Nucleus accumbens (tissue), 56 donors: ENCODE results near the gene SRP68.
A peak's percentile ranks its signal among the peaks of the same experiment; 100 is the strongest.

Experiments used
- DNase-seq, 56 donors: peaks; one replicate each; lab custom pipeline; 2025; lab: John Stamatoyannopoulos, UW

The SRP68 gene

DNA sequence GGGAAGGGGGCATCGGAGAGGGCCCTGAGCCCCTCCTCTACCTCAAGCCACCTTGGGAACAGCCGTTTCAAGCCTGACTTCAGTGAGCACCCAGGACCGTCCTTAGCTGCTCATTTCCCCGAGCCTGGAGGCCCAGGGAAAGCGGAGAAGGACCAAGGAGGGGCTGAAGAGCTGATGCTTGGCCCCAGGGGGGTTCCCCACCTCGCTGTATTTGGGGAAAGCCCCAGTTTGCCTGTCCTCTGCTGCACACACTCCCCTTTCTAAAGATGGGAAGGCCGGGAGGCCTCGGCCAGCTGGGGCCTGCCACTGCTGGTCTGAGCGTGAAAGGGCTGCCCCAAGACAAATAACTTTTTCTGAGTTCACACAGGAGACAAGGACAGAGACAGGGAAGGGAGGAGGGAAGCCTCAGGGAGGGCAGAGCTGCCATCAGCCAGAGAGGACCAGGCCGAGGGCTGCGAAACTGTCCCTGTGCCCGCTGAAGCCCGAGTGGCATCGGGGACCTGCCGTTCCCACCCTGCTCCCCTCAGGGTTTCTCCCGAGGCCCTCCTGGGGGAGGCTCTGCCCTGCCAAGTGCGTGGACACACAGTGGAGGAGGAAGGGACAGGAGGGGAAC, 18.3 kb upstream of the SRP68 start:
- DNase-seq = no peak

DNA sequence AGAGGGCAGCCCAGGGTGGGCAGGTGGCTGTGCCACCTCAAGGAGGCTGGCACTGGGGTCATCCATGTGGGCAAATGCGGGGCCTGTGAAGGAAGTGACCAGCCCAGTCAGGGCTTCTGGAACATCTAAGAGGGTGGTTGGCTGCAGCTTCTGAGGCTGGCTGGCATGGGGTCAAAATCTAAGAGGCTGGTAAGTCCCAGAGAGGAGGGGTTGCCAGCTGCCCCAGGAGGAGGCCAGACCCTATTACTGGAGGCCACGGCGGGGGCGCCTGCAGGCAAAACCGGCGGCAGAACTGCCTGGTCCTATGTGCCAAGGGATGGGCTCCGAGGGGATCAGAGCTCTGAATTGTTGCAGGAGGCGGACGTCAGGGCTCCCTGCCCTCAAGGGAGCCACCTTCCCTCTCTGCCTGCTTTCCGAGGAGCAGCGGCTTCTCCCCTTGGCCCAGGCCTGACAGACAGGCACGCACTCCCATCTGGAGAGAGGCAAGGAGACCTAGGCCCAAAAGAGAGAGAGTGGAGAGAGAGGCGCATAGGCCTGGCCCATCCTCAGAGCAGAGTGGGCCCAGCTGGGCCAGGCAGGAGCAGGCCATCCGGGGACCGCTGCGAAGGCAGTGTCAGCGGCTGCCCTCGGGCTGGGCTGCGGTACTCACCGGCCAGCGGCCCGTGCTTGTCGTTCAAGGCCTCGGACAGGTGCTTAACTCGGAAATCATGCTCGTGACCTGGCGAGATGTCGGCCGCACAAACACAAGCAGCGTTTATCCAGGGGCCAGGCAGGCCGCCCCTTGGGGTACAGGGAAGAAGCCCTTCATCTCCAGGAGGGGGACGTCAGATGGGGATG, 17.6 kb upstream of the SRP68 start:
- DNase-seq = no peak

DNA sequence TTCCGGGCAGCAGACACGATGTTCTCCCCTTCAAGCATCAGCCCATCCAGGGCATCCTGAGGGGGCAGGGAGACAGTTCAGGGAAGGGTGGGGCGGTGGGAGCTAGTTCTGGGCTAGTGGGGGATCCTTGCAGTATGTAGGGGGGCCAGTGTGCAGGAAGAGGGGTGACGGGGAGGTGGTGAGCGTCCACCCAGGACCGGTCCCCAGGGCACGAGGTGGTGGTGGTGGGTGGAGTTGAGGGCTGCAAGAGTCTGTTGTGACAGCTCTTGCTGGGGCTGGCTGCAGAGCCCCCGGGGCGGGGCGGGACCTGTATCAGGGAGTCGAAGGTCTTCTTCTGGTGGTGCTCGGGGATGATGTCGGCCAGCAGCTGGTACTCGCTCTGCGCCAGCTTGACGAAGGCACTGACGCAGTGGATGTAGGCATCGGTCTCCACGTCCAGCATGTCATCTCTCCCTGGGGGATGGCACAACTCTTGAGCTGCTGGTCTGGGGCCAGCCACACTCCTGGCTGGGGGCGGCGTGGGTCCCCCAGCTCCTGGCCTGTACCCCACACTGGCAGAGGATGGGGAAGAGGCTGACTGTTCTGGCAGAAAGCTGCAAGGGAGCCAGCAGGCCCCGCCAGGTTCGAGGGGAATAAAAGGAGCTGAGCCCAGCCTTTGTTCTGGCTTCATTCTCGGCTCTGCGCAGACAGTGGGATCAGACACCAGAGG, 16.7 kb upstream of the SRP68 start:
- DNase-seq = no peak

DNA sequence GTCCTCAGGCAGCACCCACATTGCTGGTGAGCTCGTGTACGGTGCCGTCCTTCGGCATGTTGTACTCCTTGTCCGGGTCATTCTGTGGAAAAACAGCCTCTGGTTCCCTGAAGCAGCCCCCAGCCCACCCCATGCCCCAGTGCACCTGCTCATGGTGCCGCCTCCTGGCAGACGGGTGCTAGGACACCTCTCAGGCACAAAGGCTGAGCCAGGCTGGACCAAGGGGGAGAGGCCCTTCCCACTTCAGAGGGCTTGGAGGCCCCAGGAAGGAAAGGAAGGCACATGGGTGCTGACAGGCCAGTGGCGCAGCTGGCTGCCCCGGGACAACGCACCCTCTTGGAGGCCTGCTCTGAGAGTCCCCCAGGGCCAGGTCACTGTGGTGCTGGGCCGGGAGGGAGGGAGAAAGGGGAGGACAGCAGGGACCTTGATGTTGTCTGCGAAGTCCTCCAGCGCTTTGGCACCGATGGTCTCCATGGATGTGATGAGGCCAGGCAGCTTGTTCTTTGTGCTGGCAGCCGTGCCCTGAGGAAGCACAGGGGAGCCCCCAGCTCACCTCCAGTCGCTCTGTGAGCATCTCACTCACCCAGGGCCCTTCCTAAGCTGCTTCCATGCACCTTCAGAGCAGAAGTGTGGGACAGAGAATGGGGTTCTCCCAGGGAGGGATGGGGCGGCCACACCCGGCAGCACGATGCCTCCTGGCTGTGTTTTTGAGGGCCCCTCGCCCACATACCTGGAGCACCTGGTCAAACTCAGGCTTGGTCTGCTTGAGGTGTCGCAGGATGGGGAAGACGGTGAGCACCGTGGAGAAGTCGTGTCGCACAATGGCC, 15.9 kb upstream of the SRP68 start:
- no peak for DNase-seq

DNA sequence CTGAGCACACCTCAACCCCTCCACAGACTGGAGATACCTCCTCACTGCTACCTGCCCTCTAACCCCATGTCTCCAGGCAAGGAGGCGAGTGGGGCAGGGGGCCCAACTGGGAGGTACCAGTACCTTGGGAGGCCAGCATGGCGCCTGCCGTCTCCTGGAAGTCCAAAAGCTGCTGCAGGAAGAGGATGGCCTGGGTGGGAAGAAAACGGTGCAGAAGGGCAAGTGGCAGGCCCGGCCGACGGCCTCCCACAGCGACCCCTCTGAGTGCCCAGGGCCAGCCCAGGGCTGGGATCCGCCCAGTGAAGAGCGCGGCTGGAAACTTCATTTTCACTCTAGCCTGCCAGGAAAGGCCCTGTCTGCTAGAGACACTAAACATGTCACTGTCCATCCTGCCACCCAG, 15.2 kb upstream of the SRP68 start:
- no peak for DNase-seq

DNA sequence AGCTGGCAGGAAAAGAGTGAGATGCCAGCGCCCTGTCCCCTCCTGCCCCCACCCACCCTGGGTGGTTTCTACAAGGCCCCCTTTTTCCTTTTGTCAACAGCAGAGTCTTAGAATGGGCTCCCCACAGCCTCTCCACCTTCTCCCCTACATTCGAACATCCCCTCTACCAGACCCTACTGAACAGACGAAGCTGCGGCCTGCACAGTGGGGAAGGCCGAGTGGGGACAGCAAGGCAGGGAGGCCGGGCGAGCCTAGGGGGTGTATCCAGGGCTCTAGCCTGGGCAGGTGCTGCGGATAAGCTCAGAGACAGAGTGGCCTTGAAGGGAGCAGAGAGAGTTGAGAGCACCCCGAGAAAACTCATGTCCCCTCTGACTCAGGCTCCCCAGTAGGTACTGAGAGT, 14.1 kb upstream of the SRP68 start:
- DNase-seq = no peak

DNA sequence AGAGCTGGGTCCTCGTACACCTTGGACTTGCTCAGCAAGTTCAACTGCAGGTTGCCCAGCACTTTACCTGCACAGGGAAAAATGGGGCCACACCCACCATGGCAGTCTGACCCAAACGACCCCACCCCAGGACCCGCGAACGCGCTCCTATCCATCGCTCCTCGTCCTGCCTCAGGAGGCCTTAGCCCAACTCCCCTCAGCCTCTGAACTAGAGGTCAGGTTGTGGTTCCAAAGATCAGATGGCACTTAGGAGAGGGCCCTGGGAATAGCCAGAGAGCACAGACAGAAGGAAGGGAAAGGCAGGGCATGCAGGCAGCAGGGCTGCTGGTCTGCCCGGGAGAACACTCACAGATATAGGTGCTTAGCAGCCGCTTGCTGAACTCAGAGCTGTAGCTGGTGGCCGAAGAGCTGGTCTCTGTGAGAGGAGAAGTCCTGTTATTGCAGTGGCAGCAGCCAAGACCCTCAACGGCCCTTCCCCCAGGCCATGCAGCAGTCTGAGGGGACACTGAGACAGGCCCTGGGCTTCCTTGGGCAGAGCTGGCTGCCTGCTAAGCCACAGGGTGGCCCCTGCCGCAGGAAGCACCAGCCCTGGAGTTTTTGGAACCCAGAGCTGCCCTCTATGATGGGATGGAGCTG, 13.5 kb upstream of the SRP68 start:
- no peak for DNase-seq

DNA sequence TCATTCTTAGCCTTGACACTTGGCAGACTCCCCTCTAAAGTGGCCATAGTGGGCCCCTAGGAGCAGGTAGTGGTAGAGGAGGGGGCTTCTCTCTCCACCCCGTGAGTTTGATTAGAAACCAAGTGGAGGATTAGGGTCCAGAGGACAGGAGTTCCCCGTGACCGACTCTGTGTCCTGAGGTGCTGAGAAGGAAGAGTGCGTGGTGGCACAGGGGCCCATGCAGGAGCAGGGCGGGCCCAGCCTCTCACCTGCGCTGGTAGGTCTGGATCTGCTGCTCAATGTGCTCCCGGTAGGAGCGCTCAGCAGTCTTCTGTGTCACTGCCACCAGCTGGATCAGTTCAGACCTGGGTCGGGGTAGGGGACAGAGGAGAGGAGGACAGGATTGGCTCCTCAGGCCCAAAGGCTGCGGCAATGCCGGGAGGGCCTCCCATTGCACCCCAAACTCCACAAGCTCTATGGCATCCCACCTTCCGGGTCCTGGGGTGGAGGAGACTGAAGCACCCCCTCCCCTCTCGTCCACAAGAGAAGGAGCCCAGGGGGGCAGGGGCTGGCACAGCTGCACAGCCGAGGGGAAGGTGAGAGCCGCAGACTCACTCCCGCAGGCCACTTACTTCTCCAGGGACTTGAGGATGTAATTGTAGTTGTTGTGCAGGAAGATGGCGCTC, 12.9 kb upstream of the SRP68 start:
- DNase-seq = no peak

DNA sequence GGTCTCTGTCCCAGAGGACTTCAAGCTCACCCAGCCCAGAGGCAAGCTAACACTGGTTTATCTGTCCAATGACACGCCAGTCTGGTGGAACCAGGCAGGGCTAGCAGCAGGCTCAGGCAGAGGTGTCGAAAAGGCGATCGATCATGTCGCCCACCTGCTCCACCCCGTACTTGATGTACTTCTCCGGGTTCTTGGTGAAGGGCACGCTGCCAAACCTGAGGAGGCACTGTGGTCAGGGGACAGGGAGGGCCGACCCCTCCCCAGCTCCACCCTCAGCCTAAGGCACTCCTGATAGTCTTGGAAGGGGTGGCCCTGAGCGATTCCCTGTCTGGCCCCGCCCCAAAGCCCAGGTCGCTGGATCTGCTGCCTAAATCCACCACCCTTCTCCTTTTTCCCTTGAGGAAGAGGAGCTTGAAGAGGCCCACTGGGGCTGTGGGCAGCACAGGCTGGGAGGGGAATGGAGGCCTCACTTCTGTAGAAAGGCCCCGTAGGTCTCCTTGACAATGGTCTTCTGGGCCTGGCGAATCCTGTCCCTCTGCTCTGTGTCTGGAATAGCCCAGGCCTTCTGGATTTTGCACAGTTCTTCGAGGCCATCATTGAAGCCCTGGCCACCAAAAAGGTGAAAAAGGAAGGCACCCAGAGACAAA, 11.3 kb upstream of the SRP68 start:
- no peak for DNase-seq

DNA sequence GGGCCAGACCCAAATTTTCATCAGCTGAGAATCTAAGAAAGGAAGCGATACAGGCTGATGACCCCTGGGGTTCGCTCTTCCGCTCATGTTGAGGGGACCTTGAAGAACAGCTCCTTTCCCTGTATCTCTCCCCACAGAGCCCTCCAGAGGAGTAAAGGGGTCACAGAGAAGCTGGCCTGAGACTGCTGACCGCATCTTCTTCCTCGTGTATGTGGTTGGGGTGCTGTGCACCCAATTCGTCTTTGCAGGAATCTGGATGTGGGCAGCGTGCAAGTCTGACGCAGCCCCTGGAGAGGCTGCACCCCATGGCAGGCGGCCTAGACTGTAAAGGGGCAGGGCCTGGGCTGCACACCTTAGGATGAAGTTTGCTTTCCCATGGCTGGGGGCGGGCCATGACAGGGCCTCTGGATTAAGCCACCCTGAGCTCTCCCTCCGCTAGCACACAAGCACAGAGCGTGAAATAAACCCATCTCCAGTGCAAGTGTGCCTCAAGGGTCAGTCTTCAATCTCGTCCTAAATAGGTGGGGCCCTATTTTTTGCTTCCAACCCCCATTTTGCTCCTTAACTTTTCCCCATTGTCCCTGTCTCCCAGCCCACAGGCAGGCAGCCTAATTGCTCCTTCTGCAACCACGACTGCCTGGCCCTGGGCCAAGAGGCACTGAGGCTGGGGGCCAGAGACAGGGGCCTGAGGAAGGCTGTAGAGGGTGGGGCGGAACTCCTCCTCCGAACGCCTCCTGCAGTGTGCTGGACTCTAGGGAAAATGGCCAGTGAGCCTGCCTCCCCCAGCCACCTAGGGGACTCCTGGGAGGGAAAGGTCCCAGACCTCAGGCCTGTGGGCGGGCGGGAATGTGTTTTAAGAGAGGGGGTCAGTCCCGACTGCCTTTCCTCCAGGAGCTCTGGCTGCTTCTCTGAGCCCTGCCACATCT, 10.3 kb upstream of the SRP68 start:
- peak in 1 of 56 donors; percentile 33 for DNase-seq

DNA sequence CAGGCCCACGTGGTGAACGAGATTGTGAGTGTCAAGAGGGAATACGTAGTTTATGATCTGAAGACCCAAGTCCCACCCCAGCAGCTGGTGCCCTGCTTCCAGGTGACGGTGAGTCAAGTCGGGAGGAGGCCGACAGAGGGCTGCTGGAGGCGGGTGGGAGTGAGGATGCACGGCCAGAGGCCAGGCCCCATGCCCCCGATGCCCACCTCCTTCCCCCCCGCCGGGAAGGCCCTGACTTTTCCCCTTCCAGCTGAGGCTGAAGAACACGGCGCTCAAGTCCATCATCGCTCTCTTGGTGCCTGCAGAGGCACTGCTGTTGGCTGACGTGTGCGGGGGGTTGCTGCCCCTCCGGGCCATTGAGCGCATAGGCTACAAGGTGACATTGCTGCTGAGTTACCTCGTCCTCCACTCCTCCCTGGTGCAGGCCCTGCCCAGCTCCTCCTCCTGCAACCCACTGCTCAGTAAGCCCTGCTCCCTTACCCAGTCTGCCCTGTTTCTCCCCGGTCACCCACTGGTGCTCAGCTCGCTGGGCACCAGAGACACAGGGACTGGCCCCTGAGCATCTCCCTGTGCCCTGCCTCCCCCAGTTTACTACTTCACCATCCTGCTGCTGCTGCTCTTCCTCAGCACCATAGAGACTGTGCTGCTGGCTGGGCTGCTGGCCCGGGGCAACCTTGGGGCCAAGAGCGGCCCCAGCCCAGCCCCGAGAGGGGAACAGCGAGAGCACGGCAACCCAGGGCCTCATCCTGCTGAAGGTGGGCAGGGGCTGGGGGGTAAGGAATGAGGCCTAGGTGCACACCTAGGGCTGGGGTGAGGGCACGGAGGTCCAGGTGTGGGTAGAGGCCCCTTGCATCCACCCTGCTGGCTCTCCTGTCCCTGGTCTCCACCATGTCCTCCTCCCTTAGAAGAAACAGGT, 9.2 kb upstream of the SRP68 start:
- no peak for DNase-seq

DNA sequence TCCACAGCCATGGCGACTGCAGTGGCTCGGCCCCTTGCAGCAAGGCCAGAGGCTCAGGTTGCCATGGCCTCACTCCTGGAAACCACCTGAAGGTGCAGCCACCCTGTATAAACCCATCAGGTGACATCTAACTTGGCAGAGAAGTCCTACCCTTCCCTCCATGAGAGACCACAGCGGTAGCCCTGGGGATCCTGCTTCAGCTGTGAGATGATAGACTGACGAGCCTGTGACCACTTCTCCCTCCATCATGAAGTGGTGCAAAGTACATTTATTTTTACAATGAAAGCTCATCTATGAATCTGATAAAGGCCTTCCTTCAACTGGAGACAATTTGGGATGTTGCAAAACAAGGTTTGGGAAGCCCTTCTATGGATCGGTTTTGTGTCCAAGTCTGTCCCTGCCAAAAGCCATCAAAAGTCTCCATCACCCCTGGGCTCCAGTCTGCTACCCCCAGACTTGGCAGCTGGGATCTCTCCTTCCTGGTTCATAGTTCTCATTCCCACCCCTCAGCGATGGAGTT, 8.5 kb upstream of the SRP68 start:
- DNase-seq = no peak

DNA sequence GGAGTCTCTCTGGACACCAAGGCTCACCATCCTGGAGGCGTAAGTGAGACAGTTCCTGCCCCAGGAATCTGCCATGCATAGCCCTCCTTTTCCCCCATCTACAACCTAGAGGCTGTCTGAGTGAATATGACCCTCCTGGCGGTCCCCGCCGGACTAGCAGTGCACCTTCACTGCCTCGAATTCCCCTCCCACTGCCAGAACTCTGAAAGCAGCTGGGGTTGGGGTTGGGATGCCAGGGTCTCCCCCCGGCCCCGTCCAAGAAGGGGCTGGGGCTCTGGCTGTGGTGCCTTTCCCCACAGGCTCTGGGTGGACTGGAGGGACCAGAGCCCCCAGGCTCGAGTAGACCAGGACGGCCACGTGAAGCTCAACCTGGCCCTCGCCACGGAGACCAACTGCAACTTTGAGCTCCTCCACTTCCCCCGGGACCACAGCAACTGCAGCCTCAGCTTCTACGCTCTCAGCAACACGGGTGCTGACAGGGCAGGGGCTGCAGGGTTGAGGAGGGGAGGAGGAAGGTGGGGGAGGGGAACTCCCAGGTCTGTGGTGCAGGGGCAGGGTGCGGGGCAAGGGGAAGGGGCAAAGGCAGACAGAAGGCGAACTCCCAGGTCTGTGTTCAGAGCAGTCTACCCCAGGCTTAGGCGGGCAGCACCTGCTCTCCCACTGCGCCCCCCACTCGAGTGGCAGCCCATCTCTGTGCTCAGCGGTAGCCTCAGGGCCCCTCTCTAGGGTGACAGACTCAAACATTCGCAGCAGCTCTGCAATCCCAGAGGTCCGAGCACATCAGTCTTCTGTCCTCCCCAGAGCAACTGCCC, 7.8 kb upstream of the SRP68 start:
- DNase-seq = no peak

DNA sequence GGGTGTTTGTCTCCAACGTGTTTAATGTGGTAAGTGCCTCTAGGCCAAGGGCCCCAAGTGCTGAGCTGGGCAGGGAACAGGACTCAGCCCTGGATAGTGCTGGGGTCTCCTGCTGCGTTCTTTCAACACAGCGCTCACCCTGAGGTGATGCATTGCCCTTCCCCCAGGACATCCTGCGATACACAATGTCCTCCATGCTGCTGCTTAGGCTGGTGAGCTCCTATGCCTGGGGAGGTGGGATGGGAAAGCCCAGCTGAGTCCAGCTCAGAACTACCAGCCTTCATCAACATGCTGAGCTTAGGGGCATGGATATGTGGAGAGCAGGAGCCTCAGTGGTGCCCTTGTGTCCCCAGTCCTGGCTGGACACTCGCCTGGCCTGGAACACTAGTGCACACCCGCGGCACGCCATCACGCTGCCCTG, 7.2 kb upstream of the SRP68 start:
- DNase-seq = no peak

DNA sequence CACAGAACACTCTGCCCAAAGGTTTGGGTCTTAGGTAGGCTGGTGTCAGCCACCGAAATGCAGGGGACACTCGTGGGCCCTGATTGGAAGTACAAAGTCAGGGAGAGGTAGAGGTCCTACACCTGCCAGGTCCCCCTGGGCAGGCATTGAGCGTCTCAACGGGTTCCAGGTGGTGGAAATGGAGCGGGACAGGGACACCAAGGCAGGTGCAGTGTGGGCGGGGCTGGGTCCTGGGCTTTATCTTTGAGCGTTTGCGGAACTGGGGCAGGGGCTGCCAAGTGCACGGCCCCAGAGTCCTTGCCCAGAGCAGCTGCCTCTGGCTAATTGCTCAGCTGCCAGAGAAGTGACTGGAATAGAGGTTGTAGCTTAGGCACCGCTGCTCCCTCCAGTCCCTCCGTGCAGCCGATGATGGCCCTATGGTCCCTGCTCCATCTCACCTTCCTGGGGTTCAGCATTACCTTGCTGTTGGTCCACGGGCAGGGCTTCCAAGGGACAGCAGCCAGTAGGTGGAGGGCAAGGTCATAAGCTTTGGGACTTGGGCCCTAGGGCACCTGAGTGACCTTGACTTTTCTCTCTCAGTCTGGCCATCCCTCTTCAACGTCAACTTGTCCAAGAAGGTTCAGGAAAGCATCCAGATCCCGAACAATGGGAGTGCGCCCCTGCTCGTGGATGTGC, 6.7 kb upstream of the SRP68 start, which contains the start of gene ZACN:
TSS of gene ZACN (plus strand) at position 323 of the 675 bp plus-strand sequence. CDS start at position 406, 83 bp downstream.
- no peak for DNase-seq
